ENCODE data around the gene INCA1.

INCA1 gene

DNA sequence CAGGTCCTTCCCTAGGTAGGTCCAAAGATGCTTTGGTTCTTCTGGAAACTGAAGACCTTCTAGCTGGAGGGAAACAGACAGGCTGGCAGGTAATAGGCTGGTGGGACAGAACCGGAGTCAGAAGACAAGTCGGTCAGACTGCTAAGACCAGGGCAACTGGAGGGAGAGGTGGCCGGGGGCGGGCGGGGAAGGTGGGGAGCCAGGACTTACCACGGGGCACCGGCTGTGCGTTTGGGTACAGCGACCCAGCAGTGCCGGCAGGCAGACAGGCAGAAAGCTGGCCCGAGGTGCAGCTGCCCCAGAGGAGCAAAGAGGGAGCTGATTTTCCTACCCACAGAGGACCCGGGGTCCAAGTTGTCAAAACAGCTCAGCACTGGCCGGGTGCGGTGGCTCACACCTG is 37.3 kb upstream of the INCA1 start:
- Histone ChIP-seq H3K4me3 (replicated peaks; ENCODE audit: insufficient read depth, low read length) (no peak overlapping the region), H3K27ac (replicated peaks) (no peak overlapping the region), H3K27me3 (ENCODE audit: insufficient read depth, poor library complexity, severe bottlenecking) (no peaks in the 10 kb centered on the region)
- TF ChIP-seq, protein P1, sequence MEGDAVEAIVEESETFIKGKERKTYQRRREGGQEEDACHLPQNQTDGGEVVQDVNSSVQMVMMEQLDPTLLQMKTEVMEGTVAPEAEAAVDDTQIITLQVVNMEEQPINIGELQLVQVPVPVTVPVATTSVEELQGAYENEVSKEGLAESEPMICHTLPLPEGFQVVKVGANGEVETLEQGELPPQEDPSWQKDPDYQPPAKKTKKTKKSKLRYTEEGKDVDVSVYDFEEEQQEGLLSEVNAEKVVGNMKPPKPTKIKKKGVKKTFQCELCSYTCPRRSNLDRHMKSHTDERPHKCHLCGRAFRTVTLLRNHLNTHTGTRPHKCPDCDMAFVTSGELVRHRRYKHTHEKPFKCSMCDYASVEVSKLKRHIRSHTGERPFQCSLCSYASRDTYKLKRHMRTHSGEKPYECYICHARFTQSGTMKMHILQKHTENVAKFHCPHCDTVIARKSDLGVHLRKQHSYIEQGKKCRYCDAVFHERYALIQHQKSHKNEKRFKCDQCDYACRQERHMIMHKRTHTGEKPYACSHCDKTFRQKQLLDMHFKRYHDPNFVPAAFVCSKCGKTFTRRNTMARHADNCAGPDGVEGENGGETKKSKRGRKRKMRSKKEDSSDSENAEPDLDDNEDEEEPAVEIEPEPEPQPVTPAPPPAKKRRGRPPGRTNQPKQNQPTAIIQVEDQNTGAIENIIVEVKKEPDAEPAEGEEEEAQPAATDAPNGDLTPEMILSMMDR (IDR thresholded peaks at IDR 0.05; ENCODE audit: insufficient read depth, low read length), result no peak
- TF ChIP-seq GABPA (IDR thresholded peaks at IDR 0.05; ENCODE audit: low read depth) (no peak), SPI1 (IDR thresholded peaks at IDR 0.05; ENCODE audit: borderline replicate concordance, low read depth) (no peak), POLR2AphosphoS5 (IDR thresholded peaks at IDR 0.05; ENCODE audit: low read depth) (no peak)
- TF ChIP-seq, protein P2, sequence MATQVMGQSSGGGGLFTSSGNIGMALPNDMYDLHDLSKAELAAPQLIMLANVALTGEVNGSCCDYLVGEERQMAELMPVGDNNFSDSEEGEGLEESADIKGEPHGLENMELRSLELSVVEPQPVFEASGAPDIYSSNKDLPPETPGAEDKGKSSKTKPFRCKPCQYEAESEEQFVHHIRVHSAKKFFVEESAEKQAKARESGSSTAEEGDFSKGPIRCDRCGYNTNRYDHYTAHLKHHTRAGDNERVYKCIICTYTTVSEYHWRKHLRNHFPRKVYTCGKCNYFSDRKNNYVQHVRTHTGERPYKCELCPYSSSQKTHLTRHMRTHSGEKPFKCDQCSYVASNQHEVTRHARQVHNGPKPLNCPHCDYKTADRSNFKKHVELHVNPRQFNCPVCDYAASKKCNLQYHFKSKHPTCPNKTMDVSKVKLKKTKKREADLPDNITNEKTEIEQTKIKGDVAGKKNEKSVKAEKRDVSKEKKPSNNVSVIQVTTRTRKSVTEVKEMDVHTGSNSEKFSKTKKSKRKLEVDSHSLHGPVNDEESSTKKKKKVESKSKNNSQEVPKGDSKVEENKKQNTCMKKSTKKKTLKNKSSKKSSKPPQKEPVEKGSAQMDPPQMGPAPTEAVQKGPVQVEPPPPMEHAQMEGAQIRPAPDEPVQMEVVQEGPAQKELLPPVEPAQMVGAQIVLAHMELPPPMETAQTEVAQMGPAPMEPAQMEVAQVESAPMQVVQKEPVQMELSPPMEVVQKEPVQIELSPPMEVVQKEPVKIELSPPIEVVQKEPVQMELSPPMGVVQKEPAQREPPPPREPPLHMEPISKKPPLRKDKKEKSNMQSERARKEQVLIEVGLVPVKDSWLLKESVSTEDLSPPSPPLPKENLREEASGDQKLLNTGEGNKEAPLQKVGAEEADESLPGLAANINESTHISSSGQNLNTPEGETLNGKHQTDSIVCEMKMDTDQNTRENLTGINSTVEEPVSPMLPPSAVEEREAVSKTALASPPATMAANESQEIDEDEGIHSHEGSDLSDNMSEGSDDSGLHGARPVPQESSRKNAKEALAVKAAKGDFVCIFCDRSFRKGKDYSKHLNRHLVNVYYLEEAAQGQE (IDR thresholded peaks at IDR 0.05; ENCODE audit: insufficient replicate concordance, low read depth), result no peak
- DNase-seq (ENCODE audit: low read depth in 1 of 2, low spot score in 1 of 2), result no peak

DNA sequence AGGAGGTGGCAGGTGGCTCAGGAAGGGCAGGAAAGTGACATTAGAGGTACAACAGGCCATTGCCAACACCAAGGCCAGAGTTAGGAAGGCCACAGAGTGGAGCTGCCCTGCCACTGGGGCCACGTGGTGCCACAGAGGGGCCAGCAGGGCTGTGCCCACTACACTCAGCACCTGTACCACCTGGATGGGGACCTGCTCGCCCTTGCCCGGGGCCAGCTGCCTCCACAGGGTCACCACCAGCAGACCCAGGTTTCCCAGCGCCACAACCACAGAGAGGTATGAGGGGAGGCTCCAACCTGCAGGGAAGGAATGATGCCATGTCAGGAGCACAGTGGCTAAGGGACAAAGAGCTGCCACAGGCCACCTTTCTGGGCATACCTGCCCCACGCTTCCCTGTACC is 36.7 kb upstream of the INCA1 start:
- DNase-seq (ENCODE audit: low read depth in 1 of 2, low spot score in 1 of 2), result no peak
- Histone ChIP-seq H3K27me3 (ENCODE audit: insufficient read depth, poor library complexity, severe bottlenecking) (no peaks in the 10 kb centered on the region), H3K27ac (replicated peaks) (no peak overlapping the region), H3K4me3 (replicated peaks; ENCODE audit: insufficient read depth, low read length) (no peak overlapping the region)
- TF ChIP-seq SPI1 (IDR thresholded peaks at IDR 0.05; ENCODE audit: borderline replicate concordance, low read depth), result no peak
- TF ChIP-seq GABPA (IDR thresholded peaks at IDR 0.05; ENCODE audit: low read depth), result no peak
- TF ChIP-seq, protein P2 (IDR thresholded peaks at IDR 0.05; ENCODE audit: insufficient replicate concordance, low read depth), result no peak
- TF ChIP-seq POLR2AphosphoS5 (IDR thresholded peaks at IDR 0.05; ENCODE audit: low read depth), result no peak
- TF ChIP-seq, protein P1 (IDR thresholded peaks at IDR 0.05; ENCODE audit: insufficient read depth, low read length), result no peak

DNA sequence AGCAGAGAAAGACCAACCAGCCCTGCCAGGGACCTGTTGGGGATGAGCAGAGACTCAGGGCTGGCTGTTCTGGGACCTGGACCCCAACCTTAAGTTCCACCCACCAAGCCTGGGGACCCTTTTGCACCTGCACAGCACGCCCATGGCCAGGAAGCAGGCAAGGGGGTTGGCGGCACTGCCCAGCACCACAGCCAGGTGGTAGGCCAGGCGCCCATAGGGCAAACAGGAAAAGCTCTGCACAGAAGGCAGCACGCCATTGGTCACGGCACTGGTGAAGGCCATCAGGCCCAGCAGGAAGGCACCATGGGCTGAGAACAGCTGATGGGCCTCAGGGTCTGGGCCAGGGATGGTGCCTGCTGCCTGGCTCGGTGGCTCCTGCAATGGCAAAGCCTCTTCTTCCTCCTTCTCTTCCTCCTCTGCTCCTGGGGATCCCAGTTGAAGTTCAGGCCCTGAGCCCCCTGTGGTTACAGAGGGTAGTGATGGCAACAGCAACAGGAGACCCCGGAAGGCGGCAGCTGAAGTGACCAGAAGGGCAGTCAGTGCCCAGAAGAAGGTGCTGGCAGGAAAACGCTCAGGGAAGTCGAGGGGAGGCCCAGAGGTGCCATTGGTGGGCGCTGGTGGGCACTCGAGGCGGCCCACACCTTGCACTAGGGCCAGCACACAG is 36.2 kb upstream of the INCA1 start:
- no peak overlapping the region for H3K4me3 ChIP-seq (replicated peaks; ENCODE audit: insufficient read depth, low read length)
- DNase-seq (ENCODE audit: low read depth in 1 of 2, low spot score in 1 of 2), result no peak

More for the DNA sequence above, 36.2 kb upstream of the INCA1 start:
- H3K27me3 ChIP-seq (ENCODE audit: insufficient read depth, poor library complexity, severe bottlenecking), result no peaks in the 10 kb centered on the region
- TF ChIP-seq, protein P1 (IDR thresholded peaks at IDR 0.05; ENCODE audit: insufficient read depth, low read length), result no peak
- no peak for TF ChIP-seq POLR2AphosphoS5 (IDR thresholded peaks at IDR 0.05; ENCODE audit: low read depth)
- TF ChIP-seq GABPA (IDR thresholded peaks at IDR 0.05; ENCODE audit: low read depth), result no peak
- no peak for TF ChIP-seq SPI1 (IDR thresholded peaks at IDR 0.05; ENCODE audit: borderline replicate concordance, low read depth)
- TF ChIP-seq, protein P2 (IDR thresholded peaks at IDR 0.05; ENCODE audit: insufficient replicate concordance, low read depth), result no peak
- no peak overlapping the region for H3K27ac ChIP-seq (replicated peaks)
